Measurements from ENCODE around the gene RDH8.

The RDH8 gene, protein sequence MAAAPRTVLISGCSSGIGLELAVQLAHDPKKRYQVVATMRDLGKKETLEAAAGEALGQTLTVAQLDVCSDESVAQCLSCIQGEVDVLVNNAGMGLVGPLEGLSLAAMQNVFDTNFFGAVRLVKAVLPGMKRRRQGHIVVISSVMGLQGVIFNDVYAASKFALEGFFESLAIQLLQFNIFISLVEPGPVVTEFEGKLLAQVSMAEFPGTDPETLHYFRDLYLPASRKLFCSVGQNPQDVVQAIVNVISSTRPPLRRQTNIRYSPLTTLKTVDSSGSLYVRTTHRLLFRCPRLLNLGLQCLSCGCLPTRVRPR

DNA sequence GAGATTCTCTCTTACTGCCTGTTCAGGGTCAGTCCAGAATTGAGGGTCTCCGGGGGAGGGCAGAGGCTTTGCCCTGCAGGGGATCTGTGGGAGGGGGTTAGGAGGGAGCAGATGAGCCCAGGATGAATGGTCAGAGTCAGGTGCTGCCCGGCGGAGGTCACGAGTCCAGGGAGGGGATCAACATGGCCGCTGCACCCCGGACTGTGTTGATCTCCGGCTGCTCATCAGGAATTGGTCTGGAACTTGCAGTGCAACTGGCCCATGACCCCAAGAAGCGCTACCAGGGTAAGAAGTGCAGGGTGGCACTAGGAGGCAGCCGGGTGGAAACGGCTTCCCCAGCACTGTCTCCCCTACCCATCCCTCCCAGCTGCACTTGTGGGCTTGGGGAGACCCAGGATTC is at the start of gene RDH8:
Gene RDH8 (plus strand): TSS at position 168 of the 400 bp plus-strand sequence. CDS start 15 bp downstream, at position 183.
- DNase-seq: no peak

DNA sequence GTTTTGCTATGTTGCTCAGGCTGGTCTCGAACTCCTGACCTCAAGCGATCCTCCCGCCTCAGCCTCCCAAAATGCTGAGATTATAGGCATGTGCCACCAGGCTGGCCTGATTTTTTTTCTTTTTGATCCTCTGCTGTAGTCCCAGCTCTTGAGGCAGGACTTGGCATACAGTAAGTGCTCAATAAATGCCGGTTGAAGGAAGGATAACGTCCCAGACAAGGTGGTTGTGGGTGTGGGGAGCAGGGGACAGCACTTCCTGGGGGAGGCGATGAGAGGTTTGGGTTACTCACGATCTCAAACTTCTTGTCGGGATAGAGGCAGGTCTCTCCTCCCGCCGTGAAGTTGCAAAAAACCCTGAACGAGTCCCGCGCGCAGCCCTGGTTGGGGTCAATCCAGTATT is 47.3 kb upstream of the RDH8 start:
- DNase-seq: no peak

DNA sequence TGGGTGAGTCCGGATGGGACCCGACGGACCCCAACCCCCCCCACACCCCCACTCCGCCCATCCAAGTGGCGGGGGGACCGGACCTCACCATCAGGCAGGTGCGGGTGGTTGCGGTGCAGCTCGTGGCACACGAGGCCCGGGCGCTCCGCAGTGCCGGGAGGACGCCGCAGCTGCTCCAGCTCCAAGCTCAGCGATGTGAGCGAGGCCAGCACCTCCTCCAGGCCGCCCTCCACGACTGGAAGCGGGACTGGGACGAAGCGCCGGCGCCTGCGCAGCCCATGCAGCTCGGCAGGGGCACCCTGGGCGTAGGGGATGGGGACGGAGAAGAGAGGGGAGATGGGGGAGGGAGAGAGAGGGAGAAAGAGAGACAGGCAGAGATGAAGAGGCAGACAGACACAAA is 46.8 kb upstream of the RDH8 start:
- DNase-seq: no peak

DNA sequence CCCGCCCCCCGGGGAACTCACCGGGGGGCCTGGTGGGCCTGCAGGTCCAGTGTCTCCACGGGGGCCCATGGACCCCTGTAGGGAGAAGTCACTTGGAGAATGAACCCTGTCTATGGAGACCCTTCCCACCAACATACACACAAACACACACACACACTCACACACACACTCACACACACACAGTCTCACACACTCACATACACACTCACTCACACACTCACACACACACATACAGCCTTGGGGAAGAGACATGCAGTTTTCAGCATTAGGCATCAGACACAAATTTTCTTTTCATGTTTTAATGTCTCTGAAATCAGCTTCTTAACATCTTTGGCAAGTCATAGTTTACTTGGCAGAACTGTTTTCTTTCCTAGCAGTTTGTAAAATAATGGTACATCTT is 46.0 kb upstream of the RDH8 start:
- no peak for DNase-seq

DNA sequence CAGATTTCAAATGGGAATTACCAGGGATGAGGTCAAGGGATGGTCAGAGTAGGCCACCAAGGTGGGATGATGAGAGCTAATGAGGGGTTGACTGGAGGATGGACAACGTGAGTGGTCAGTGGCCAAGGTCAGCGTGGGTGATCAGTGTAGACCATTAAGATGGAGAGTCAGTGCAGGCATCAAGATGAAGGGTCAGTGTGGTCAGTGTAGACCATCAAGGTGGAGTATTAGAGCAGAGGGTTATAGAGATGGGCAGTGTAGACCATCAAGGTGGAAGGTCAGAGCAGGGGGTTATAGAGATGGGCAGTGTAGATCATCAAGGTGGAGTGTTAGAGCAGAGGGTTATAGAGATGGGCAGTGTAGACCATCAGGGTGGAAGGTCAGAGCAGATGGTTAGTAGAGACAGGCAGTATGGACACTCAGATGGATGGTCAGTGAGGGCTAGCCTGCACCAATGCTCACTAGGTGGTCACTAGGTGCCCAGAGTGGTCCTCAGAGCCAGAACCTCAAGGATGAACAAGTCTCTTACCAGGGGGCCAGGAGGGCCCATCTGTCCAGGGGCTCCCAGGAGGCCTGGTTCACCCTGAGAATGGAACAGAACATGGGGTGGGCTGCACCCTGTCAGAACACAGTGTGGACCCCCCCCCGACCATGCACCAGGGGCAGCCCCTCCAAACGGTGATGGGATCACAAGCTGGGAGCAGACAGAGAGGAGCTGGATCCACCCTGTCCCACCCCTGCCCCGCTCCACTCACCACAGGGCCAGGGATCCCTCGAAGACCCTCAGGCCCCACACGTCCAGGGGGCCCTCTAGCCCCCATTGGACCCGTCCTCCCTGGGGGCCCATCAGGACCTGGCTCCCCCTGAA is 44.2 kb upstream of the RDH8 start:
- no peak for DNase-seq

DNA sequence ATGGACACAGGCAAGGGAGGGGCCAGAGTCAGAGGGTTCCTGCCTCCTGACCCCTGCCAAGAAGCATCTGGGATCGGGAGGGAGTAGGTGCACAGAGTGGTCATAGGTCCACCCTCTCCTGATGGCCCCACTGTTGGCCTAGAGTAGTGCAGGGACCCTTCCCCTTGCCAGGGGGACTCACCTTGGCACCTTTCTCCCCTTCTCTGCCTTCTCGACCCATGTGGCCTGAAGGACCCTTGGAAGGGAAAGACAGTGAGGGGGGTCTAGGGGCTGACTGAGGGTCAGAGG is 43.7 kb upstream of the RDH8 start:
- DNase-seq: no peak

DNA sequence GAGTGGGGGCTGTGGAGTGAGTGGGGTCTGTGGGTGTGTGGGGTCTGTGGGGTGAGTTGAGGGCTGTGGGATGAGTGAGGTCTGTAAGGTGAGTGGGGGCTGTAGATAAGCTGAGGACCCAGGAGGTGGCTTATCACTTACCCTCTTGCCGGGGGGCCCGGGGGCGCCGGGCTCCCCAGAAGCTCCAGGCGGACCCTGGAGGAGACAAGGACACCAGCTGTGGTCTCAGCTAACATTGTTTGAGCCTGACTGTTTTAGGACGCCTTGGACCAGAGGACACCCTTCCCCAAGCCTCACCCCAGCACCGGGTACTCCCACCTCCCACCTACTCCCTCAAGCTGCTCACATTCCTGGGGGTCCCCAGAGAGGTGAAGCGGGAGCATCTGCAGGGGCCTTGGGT is 42.8 kb upstream of the RDH8 start:
- DNase-seq: no peak

DNA sequence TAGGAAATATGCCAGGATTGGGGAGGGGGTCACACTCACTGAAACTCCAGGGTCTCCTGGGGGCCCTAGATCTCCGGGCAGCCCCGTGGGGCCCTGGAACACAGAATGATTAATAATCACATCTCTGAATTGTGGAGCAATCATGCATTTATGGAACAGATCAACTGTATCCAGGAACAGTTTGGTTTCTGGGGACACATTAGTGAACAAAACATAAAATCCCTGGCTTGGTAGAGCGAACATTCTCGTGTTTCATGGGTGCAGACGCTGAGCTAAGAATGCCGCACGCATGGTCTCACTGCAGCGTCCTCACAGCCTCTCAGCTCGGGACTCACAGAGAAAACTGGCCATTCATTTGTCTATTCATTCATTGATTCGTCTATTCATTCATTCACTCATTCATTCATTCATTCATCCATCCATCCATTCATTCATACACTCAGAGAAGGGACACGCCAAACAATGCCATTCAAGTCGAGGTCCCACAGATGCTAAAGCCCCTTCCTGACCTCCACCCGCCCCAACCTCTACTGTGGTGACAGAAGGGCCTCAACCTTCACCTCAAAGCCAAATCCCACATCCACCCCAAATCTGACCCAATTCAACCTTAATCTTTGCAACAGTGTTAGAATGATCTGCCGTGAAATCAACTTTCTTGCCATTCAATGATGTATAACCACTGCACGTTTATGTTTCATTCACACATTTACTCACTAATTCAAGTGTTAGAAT is 42.0 kb upstream of the RDH8 start:
- DNase-seq: no peak

DNA sequence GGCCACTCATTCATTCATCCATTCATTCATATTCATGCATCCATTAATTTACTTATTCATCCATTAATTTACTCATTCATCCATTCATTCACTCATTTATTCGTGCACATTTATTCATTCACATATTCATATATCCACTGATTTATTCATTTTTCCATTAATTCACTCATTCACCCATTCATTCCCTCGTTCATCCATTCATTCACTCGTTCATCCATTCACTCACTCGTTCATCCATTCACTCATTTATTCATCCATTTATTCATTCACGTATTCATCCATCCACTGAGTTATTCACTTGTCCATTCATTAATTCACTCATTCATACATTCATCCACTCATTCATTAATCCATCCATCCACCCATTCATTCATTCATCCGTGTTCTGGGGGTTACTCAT is 41.2 kb upstream of the RDH8 start:
- no peak for DNase-seq

DNA sequence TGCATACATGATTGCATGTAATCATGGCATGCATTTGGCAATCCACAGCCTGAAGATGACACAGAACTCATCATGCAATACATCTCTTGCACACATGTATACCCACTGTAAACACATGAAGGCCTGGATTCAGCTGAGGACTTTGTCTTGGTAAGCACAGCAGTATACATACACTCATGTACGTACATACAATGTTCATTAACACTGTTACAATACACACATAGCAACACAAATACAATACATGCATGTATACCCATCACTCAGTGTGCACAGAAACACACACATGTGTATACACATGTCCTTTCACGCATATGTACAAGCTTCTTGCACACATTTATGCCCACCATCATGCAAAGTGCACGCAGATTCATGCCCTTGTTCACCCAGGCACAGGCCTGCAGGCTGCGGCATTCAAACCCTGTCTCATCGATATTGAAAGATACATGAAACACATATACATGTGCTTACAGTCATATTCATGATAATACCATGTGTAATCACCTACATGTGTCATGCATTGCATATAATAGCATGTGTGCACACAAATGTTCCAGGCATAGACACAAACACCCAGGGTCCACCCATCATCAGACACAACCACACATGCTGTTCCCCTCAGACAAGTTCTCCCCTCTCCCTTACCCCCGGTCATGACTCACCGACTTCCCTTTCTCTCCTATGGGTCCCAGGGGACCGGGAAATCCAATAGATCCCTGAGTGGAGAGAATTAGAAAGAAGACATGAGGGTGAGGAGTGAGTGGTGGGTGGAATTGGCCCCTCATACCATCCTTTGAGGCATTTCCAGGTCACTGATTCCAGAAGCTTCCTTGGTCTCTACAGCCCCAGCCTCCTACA is 31.6 kb upstream of the RDH8 start:
- DNase-seq: no peak

DNA sequence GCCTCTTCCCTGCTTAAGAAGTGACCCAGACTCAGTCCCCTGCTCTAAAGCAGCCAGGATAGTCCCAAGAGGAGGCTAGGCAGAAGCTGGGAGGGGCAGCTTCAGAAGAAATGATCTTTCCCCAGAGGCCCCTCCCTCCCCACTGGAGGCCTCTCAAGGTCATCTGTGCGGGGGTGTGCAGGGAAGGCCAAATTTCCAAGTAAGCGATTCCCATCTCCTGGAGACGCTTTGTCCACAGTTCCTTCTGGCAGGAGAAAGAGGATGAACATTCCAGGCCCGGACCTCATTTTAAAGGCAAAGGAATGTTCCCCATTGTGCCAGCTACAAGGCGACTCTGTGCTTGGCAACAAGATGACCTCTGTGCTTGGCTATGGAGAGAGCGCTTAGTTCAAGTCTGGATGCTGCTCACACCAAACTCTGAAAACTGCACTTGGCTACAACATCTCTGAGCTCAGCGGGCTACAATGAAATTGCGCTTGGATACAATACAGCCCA is 26.4 kb upstream of the RDH8 start:
- DNase-seq: peak in 49 of 56 donors; percentile 5 to 91 (median 48)

DNA sequence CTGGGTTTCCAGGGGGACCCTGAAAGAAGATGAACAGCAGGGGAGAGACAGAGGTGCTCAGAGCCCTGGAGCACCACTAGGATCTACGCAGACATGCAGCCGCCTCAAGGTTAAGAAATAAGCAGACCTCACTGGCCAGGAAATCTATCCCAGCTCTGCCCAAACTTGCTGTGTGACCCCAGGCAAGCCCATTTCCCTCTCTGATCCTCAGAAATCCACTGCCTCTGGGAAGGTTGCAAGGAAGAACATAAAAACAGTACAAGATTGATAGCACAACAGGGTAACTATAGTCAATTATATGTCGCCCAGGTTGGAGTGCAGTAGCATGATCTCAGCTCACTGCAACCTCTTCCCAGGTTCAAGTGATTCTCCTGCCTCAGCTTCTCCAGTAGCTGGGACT is 23.8 kb upstream of the RDH8 start:
- DNase-seq: no peak

DNA sequence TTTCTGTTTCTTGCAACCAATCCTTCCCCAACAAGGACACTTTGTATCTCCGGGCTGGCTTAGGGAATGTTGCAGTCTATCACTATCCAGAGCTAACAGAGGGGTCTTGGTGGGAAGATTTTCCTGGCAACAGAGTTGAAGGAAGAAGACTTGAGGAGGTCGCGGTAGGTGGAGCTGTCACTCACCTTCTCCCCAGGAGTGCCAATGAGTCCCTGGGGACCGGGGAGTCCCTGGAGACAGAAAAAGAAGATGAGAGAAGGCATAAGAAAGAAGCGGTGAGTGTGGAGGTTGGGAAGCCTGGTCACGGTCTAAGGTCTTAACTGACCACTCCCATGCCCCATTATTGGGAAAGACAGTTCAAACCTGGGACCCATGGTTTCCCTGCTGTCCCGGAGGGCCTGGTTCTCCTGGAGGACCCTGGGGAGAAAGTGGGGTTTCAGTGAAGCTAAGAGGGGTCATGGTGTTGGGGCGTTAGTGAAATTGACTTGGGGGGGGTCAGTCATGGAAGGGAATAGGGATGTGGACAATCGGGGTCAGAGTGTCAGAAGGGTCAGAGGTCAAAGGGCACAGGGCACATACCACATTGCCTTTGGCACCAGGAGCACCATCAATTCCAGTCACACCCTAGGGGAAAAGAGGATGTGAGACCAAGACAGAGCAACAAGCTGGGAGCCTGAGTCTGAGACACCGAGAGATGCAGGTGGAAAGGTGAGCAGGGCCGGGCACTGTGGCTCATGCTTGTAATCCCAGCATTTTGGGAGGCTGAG is 21.7 kb upstream of the RDH8 start:
- DNase-seq: peak in 1 of 56 donors; percentile 20

DNA sequence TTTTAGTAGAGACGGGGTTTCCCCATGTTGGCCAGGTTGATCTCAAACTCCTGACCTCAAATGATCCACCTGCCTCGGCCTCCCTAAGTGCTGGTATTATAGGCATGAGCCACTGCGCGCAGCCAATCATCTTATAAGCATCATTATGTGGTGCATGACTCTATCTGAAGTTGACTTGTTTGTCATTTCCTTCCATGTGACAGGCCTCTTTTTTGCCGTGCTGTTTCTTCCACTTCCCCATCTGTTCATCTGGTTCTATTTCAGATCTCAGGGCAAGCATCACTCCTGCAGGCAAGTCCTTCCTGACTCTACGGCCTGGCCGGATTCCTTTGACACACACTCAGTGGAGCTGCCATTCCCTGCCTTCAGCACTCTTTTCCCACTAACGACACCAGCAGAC is 18.2 kb upstream of the RDH8 start:
- DNase-seq: no peak

DNA sequence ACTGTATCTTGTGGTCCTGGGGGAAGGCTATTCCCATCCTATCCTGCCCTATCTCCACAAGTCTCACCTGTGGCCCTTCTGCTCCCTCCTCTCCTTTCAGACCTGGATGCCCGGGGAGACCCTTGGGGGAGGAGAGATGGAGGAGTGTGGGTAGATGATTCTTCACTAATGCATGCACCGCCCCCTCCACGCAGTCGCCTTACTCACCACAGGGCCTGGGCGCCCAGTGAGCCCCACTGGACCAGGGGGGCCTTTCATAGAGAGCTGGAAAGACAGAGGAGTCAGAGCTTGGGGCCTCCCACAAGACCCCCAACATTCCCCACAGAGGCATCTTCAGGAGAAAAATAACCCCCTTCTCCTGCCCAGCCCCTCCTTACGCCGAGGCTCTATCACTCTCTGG is 17.3 kb upstream of the RDH8 start:
- no peak for DNase-seq

DNA sequence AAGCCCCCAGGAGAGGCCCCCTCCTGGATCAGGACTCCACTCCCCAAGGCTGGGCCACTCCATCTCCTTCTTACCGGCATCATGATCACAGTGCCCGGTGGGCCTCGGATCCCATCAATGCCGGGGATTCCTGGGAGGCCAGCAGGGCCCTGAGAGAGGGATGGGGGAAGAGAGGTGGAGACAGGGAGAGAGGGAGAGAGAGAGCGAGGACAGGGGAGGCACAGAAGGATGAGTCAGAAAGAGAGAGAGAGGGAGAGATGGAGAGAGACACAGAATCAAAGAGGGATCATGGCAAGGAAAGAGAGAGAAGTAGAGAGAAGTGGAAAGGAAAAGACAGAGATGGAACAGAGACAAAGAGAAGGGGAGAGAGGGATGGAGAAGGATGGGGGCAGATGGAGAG is 16.7 kb upstream of the RDH8 start:
- DNase-seq: no peak

DNA sequence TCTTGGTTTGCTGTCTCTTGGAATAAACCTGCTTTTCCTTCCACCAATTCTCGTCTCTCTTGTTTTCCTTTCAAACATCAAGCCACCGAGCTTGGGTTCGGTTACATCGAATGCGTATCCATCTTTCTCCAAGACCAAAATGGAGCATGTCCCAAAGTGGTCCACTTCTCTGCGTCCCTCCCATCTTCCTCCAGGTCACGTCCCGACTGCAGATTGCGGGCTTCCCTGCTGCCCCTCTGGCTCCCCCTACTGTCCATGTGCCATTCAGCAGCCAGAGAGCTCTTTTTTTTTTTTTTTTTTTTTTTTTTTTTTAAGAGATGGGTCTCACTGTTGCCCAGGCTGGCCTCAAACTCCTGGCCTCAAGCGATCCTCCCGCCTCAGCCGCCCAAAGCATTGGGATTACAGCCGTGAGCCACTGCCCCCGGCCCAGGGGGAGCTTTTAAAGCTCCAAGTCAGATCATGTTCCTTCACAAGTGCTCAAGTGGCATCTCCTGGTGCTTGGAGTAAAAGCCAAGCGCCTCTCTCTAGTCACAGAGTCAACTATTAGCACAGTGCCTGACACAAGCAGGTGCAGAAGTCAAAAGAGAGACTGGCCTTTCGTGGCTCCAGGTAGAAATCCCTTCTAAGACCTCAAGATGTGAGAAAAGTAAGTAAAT is 13.0 kb upstream of the RDH8 start:
- peak in 40 of 56 donors; percentile 2 to 76 (median 30) for DNase-seq

DNA sequence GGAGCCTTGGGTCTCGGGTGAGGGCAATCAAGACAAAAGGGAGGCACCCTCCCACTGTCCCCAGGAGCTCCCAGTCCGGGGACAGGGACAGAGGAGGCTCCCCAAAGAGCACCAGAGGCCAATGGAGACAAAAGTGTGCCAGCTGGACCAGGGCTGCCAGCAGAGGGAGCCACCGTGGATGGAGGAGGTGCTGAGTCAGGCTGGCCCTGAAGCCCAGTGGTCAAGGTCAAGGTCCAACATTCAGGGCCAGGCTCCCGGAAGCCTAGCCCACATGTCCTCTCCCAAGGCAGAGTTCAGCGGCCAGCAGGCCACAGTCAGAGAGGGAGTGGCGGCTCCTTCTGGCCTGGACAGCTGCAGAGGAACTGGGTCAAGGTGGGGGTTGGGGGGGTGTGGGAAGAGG is 11.4 kb upstream of the RDH8 start:
- DNase-seq: no peak

DNA sequence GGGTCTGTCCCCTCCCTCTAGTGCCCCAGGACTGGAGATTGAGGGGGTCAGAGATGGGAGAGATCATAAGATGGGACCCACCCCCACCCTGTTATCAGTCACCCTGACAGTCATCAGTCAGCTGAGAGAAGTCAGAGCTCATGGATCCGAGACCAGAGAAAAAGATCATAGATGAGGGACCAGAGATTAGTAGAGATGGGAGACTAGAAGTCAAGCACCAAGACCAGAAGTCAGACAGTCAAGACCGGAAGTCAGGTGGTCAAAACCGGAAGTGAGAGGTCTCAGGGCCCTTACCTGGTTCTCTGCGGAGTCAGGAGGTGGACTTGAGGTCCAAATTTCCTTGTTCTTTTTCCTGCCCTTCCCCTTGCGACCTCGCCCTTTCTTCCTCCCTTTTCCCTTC is 10.0 kb upstream of the RDH8 start:
- no peak for DNase-seq

DNA sequence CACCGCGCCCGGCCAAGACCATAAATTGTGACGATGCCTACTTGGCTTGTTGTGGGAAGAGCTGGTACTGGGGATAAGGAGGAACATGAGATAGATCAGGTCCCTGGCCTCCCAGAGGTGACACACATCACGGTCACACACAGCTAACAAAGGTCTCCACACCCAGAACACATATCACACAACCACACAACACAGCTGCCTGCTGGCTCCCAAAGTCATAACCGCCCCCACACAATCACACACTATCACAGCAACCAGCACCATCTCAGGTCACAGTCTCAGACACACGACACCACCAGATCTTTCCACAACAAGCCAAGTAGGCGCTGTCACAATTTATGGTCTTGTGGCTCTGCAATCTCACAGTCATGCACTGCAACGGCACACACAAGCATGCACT is 8.7 kb upstream of the RDH8 start:
- DNase-seq: no peak
